SU-DHL-6 (cell line): ENCODE results near the gene DIO3.

Experiments used
- H2AFZ ChIP-seq: fragments of 200-600 bp; sonication (generic); 2 replicates; pipeline ENCODE4 v1.6.1; 2014; ENCODE audit warnings: low read depth, mild to moderate bottlenecking, moderate library complexity, mixed read lengths, antibody characterized with exemption, low read length; ENCODE audit not compliant: severe bottlenecking
- H3F3A ChIP-seq: fragments of 200-600 bp; shearing (Covaris generic); 2 replicates; pipeline ENCODE4 v1.6.0; 2016; ENCODE audit warnings: antibody characterized with exemption, mild to moderate bottlenecking; ENCODE audit not compliant: insufficient read depth
- H3K27ac ChIP-seq: fragments of 200-600 bp; sonication (generic); 2 replicates; pipeline ENCODE4 v1.5.1; 2016; ENCODE audit warnings: low read depth, mild to moderate bottlenecking, low read length, moderate library complexity, mixed read lengths
- H3K27me3 ChIP-seq: fragments of 200-600 bp; sonication (generic), shearing (Covaris generic); 2 replicates; pipeline ENCODE4 v1.6.0; 2014; ENCODE audit warnings: mild to moderate bottlenecking, low read length
- H3K36me3 ChIP-seq: fragments of 200-600 bp; sonication (generic); 2 replicates; pipeline ENCODE4 v1.6.1; 2014; ENCODE audit warnings: mild to moderate bottlenecking, low read length, mixed read lengths
- H3K4me2 ChIP-seq: fragments of 300-600, 200-600 bp; shearing (Covaris generic), sonication (generic); 2 replicates; pipeline ENCODE4 v1.6.0; 2014; ENCODE audit warnings: low read length, low read depth, mild to moderate bottlenecking; ENCODE audit not compliant: poor library complexity, severe bottlenecking
- H3K4me3 ChIP-seq: fragments of 200-600 bp; sonication (generic); 2 replicates; pipeline ENCODE4 v1.5.1; 2014; ENCODE audit warnings: antibody characterized with exemption, low read length, mild to moderate bottlenecking, mixed read lengths; ENCODE audit not compliant: insufficient read depth, poor library complexity, severe bottlenecking
- H3K79me2 ChIP-seq: fragments of 200-600 bp; sonication (generic); 2 replicates; pipeline ENCODE4 v1.6.1; 2014; ENCODE audit warnings: mild to moderate bottlenecking, low read length, moderate library complexity; ENCODE audit not compliant: insufficient read depth
- H3K9ac ChIP-seq: fragments of 200-600 bp; sonication (generic); 2 replicates; pipeline ENCODE4 v1.7.0; 2014; ENCODE audit warnings: mild to moderate bottlenecking, low read length
- H3K9me2 ChIP-seq: fragments of 200-600 bp; sonication (generic); replicated peaks from 2 replicates; pipeline ENCODE4 v1.6.1; 2014; ENCODE audit warnings: low read length; ENCODE audit not compliant: insufficient read depth
- H3K9me3 ChIP-seq: fragments of 200-600 bp; sonication (generic); 2 replicates; pipeline ENCODE4 v1.6.1; 2014; ENCODE audit warnings: low read length, mixed read lengths; ENCODE audit not compliant: insufficient read depth
- H4K20me1 ChIP-seq: fragments of 200-600 bp; sonication (generic); 2 replicates; pipeline ENCODE4 v1.6.1; 2014; ENCODE audit warnings: low read depth, mild to moderate bottlenecking, antibody characterized with exemption, low read length, moderate library complexity, mixed read lengths
- EZH2phosphoT487 ChIP-seq: fragments of 200-600 bp; sonication (generic), shearing (Covaris generic); conservative IDR thresholded peaks from 2 replicates; pipeline ENCODE4 v1.6.1; 2018; ENCODE audit warnings: mild to moderate bottlenecking, antibody characterized with exemption, low read length, moderate library complexity, mixed read lengths
- TF ChIP-seq, protein P1 (sequence below): fragments of 200-600 bp; sonication (generic); IDR thresholded peaks from one replicate; pipeline ENCODE4 v1.5.1; 2017; ENCODE audit warnings: antibody characterized with exemption, mild to moderate bottlenecking, low read length, moderate library complexity; ENCODE audit not compliant: insufficient read depth, poor library complexity, severe bottlenecking

Gene DIO3

DNA sequence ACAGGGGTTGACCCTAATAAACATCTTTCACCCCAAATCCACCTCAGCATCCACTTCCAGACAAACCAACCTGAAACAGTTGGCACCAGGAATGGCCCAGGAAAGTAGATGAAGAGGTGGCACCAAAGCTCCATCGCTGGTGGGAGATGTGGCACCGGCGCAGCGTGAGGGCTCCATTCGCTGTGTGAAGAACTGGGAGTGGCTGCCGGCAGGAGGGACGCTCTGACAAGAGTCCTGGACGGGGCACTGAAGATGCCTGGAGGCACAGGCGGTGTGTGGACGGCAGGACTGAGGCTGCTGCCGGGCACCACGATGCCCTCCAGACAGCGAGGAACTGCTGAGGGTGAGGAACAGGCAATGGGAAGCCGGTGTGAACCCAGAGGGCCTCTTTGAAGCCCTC, 29.3 kb downstream of the DIO3 start:
- no peaks in the 10 kb centered on the region for H3K27me3 ChIP-seq
- H3K27ac ChIP-seq, result no peak overlapping the region
- H3F3A ChIP-seq, result no peaks in the 10 kb centered on the region
- TF ChIP-seq, protein P1, sequence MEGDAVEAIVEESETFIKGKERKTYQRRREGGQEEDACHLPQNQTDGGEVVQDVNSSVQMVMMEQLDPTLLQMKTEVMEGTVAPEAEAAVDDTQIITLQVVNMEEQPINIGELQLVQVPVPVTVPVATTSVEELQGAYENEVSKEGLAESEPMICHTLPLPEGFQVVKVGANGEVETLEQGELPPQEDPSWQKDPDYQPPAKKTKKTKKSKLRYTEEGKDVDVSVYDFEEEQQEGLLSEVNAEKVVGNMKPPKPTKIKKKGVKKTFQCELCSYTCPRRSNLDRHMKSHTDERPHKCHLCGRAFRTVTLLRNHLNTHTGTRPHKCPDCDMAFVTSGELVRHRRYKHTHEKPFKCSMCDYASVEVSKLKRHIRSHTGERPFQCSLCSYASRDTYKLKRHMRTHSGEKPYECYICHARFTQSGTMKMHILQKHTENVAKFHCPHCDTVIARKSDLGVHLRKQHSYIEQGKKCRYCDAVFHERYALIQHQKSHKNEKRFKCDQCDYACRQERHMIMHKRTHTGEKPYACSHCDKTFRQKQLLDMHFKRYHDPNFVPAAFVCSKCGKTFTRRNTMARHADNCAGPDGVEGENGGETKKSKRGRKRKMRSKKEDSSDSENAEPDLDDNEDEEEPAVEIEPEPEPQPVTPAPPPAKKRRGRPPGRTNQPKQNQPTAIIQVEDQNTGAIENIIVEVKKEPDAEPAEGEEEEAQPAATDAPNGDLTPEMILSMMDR, result no peak
- TF ChIP-seq EZH2phosphoT487, result no peak
- no peak overlapping the region for H3K4me3 ChIP-seq
- H3K9me3 ChIP-seq, result no peaks in the 10 kb centered on the region
- H3K9me2 ChIP-seq, result no peaks in the 10 kb centered on the region
- H3K79me2 ChIP-seq, result no peaks in the 10 kb centered on the region
- H3K9ac ChIP-seq, result no peak overlapping the region
- no peak overlapping the region for H3K4me2 ChIP-seq
- H4K20me1 ChIP-seq, result no peaks in the 10 kb centered on the region
- H3K36me3 ChIP-seq, result no peaks in the 10 kb centered on the region
- no peak overlapping the region for H2AFZ ChIP-seq

- no peak for TF ChIP-seq EZH2phosphoT487
- TF ChIP-seq, protein P1, result no peak
- Histone ChIP-seq H3K79me2 (no peaks in the 10 kb centered on the region), H3K9me2 (no peaks in the 10 kb centered on the region), H3K27me3 (no peaks in the 10 kb centered on the region), H3K36me3 (no peaks in the 10 kb centered on the region), H2AFZ (no peak overlapping the region), H4K20me1 (no peaks in the 10 kb centered on the region), H3K9me3 (no peaks in the 10 kb centered on the region), H3F3A (no peaks in the 10 kb centered on the region), H3K4me3 (no peak overlapping the region), H3K27ac (no peak overlapping the region), H3K9ac (no peak overlapping the region), H3K4me2 (no peak overlapping the region)
Measured at GRCh38 chr14:101591121-101591520, 29.8 kb downstream of the DIO3 start.

DNA sequence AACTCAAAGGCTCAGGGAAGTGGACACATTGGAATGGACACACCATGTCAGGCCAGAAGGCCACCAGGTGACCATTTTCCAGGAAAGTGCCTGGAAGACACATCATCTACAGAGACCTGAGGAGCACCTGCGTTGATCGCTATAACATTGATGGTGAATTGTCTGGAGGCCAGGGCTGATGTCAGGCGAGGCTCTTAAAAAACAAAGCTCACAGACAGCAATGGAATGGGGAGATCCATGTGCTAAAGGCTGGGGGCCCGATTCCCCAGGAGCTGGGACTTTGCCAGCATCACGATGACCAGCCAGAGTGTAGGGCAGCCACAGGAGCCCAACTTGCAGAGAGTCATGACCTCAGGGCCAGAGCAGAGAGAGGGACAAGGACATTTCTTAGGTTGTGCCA, 30.3 kb downstream of the DIO3 start:
- no peaks in the 10 kb centered on the region for H3K27me3 ChIP-seq
- no peak for TF ChIP-seq EZH2phosphoT487
- TF ChIP-seq, protein P1, result no peak

More for the DNA sequence above, 30.3 kb downstream of the DIO3 start:
- no peaks in the 10 kb centered on the region for H3K9me3 ChIP-seq
- no peak overlapping the region for H3K9ac ChIP-seq
- no peaks in the 10 kb centered on the region for H3K36me3 ChIP-seq
- no peak overlapping the region for H3K27ac ChIP-seq
- no peaks in the 10 kb centered on the region for H3K9me2 ChIP-seq
- no peak overlapping the region for H3K4me3 ChIP-seq
- no peaks in the 10 kb centered on the region for H3K79me2 ChIP-seq
- no peak overlapping the region for H3K4me2 ChIP-seq
- H4K20me1 ChIP-seq, result no peaks in the 10 kb centered on the region
- H2AFZ ChIP-seq, result no peak overlapping the region
- no peaks in the 10 kb centered on the region for H3F3A ChIP-seq
